HepG2 (cell line): ENCODE results near the gene IPO13. TPM values are rescaled to one million over a fixed set of nuclear protein-coding genes. Genes with fewer than 3 reads are reported as not detected.

Experiments
- ATAC-seq: fragments of 200-7000 bp; cut with Tn5 transposase; 3 replicates; pipeline ENCODE4 v1.9.1; 2020; ENCODE audit warnings: mild to moderate bottlenecking, moderate library complexity
- BruUV-seq: library from RNA; stranded (reverse); fragments of 400-500 nt; replicated peaks from 2 replicates; lab custom pipeline; 2021; lab: Mats Ljungman, UMichigan
- CTCF ChIA-PET: fragments of 300-600 bp; formaldehyde crosslinking; extraction: SDS; loops from one replicate; lab custom pipeline; 2021; ENCODE audit warnings: low total read pairs, inconsistent platforms, low intra/inter-chr PET ratio; lab: Yijun Ruan, JAX
- POLR2A ChIA-PET: fragments of 350-600 bp; sonication (Branson Sonifier 250); formaldehyde crosslinking; loops from one replicate; lab custom pipeline; 2020; ENCODE audit warnings: antibody characterized with exemption, inconsistent platforms; lab: Yijun Ruan, JAX
- DNase-seq: peaks from one replicate; pipeline ENCODE4 v3.0.0-alpha.2; 2015; ENCODE audit warnings: low spot score
- FAIRE-seq: peaks from 3 replicates; lab custom pipeline; 2011; peaks lifted over from hg19 to GRCh38; lab: Jason Lieb, UNC
- H2AFZ ChIP-seq: one replicate; pipeline ENCODE4 v1.6.1; 2011; ENCODE audit warnings: low read length, inconsistent platforms
- H3K27ac ChIP-seq: fragments of 300-600 bp; 3 replicates; pipeline ENCODE4 v1.8.0; 2011; ENCODE audit warnings: mixed run types, mild to moderate bottlenecking, mixed read lengths, low read length, inconsistent platforms; ENCODE audit not compliant: insufficient read depth; ENCODE audit errors: extremely low read length
- H3K27me3 ChIP-seq, 2 experiments: fragments of 200-600 bp in 1 of 2; 2 replicates in 1 of 2; 3 replicates in 1 of 2; pipeline versions ENCODE4 v1.6.0 to v1.8.0; 2011; ENCODE audit warnings: low read length in 2 of 2, mild to moderate bottlenecking in 2 of 2, moderate library complexity in 2 of 2, inconsistent platforms in 1 of 2; ENCODE audit not compliant: insufficient read depth in 2 of 2, control insufficient read depth in 1 of 2
- H3K36me3 ChIP-seq, 2 experiments: fragments of 200-600 bp in 1 of 2; replicated peaks in 1 of 2; 2 replicates in 1 of 2; 3 replicates in 1 of 2; pipeline versions ENCODE4 v1.5.1 to v1.8.0; 2011; ENCODE audit warnings: low read length in 2 of 2, inconsistent platforms in 1 of 2; ENCODE audit not compliant: insufficient read depth in 2 of 2, control insufficient read depth in 1 of 2
- H3K4me1 ChIP-seq: 2 replicates; pipeline ENCODE4 v1.5.1; 2012; ENCODE audit warnings: low read length, inconsistent platforms; ENCODE audit not compliant: insufficient read depth
- H3K4me2 ChIP-seq: 2 replicates; pipeline ENCODE4 v1.6.0; 2011; ENCODE audit warnings: low read depth, low read length, inconsistent platforms
- H3K4me3 ChIP-seq, 3 experiments: fragments of 200-600 bp in 1 of 3; sonication (generic), shearing (Covaris generic) in 1 of 3; replicated peaks in 1 of 3; 2 replicates each; pipeline ENCODE4 v1.5.1; 2011 to 2016; ENCODE audit warnings: low read length in 3 of 3, inconsistent platforms in 2 of 3, low read depth in 2 of 3, mild to moderate bottlenecking in 2 of 3, control low read depth in 1 of 3, mixed read lengths in 1 of 3; ENCODE audit not compliant: insufficient read depth in 1 of 3
- H3K79me2 ChIP-seq: one replicate; pipeline ENCODE4 v1.6.1; 2011; ENCODE audit warnings: low read length, inconsistent platforms; ENCODE audit not compliant: insufficient read depth
- H3K9ac ChIP-seq: 2 replicates; pipeline ENCODE4 v1.6.0; 2011; ENCODE audit warnings: mild to moderate bottlenecking, low read depth, low read length, inconsistent platforms; ENCODE audit not compliant: insufficient read depth
- H3K9me3 ChIP-seq: 2 replicates; pipeline ENCODE4 v1.5.1; 2012; ENCODE audit warnings: mild to moderate bottlenecking, low read length
- H4K20me1 ChIP-seq: 2 replicates; pipeline ENCODE4 v1.6.0; 2011; ENCODE audit warnings: inconsistent platforms, mild to moderate bottlenecking, low read length, moderate library complexity; ENCODE audit not compliant: insufficient read depth
- CEBPB ChIP-seq: IDR thresholded peaks from 2 replicates; pipeline ENCODE4 v1.6.1; 2011; ENCODE audit warnings: low read depth, low read length, improper control_type of control experiment, borderline replicate concordance
- E2F5 ChIP-seq: sonication (generic); formaldehyde crosslinking; conservative IDR thresholded peaks from 2 replicates; pipeline ENCODE4 v1.4.0; 2020; ENCODE audit warnings: missing genetic modification reagents
- RORA ChIP-seq: sonication (generic); formaldehyde crosslinking; IDR thresholded peaks from 2 replicates; pipeline ENCODE4 v1.5.0; 2020; ENCODE audit warnings: mild to moderate bottlenecking, missing genetic modification reagents, moderate library complexity
- ZBTB1 ChIP-seq: sonication (generic); formaldehyde crosslinking; IDR thresholded peaks from 2 replicates; pipeline ENCODE4 v1.4.0; 2020; ENCODE audit warnings: missing genetic modification reagents, borderline replicate concordance
- ZBTB7A ChIP-seq: sonication (generic); formaldehyde crosslinking; IDR thresholded peaks from 2 replicates; pipeline ENCODE4 v1.8.0; 2022; ENCODE audit warnings: mild to moderate bottlenecking, missing genetic modification reagents
- ZNF143 ChIP-seq: sonication (generic); formaldehyde crosslinking; IDR thresholded peaks from 2 replicates; pipeline ENCODE4 v1.4.0; 2020; ENCODE audit warnings: missing genetic modification reagents
- ZNF432 ChIP-seq: sonication (generic); formaldehyde crosslinking; IDR thresholded peaks from 2 replicates; pipeline ENCODE4 v1.5.0; 2020; ENCODE audit warnings: missing genetic modification reagents, mild to moderate bottlenecking, borderline replicate concordance
- WGBS: methylation state at CpG from one replicate; pipeline ENCODE4 v1.1.6; 2017; ENCODE audit warnings: low lambda C conversion rate; 5-methylcytosine and 5-hydroxymethylcytosine counted together
- in situ Hi-C: cut with HindIII; loops from 2 replicates; pipeline ENCODE4 v1.10.0; 2017; ENCODE audit warnings: low pct_unique_long_range_greater_than_20kb; ENCODE audit not compliant: extremely low pct_ligation_motif_present
- intact Hi-C: fragments of 100-400 bp; cut with micrococcal nuclease; formaldehyde crosslinking; loops from one replicate; pipeline ENCODE4 v1.10.0; 2022; ENCODE audit not compliant: unreplicated experiment
- polyA plus RNA-seq, 8 experiments: library from polyadenylated mRNA; depleted of rRNA in 3 of 8; stranded (reverse) in 7 of 8; unstranded in 1 of 8; fragments of >200 nt; fragmentation: Illumina TruSeq in 4 of 8; extraction: Trizol in 4 of 8; gene quantifications; 2 replicates each; pipeline versions ENCODE4 v1.2.1 to v1.2.3, GENCODE V29; 2011 to 2016; ENCODE audit warnings: low read depth in 4 of 8, missing spikeins in 1 of 8, mixed read lengths in 1 of 8; ENCODE audit not compliant: insufficient read depth in 1 of 8
- total RNA-seq, 5 experiments: library from RNA; depleted of rRNA; stranded (reverse); fragments of >200 nt; fragmentation: Illumina TruSeq; extraction: Trizol; gene quantifications; 2 replicates each; pipeline ENCODE4 v1.2.3, GENCODE V29; 2016; ENCODE audit warnings: low read depth in 1 of 5
- TF ChIP-seq, protein P1 (sequence below), 2 experiments: sonication (generic) in 1 of 2; formaldehyde crosslinking in 1 of 2; IDR thresholded peaks; 2 replicates each; pipeline versions ENCODE4 v1.5.1 to v1.6.1; 2011 to 2020; ENCODE audit warnings: borderline replicate concordance in 1 of 2, low read depth in 1 of 2, low read length in 1 of 2, mild to moderate bottlenecking in 1 of 2, missing genetic modification reagents in 1 of 2, moderate library complexity in 1 of 2

Gene IPO13
- total and polyA plus RNA-seq, 2 of the 13 experiments (the other 11 are each of a cell fraction or from before 2014, with no cell fraction given) = 12.9 to 15.6 TPM

DNA sequence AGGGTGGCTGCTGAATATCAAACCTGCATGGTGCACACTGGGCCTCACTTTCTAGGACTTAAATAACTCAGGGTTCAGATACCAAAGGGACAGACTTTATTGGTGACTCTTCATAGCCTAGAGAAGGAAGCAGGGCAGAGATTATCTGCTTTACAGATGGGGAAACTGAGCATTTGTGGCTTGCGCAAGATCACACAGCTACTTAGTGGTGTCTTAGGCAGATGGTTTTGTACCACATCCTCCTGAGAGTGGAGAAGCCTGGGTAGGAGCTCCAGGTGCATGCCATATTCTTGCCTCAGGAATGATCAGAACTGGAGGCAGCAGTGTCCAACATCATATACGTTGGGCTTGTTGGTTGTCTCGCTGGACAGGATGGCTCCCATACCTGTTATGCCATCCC is 16.3 kb downstream of the IPO13 start:
- ATAC-seq (no peak), DNase-seq (no peak), FAIRE-seq (no peak)
- intact Hi-C loops = no loop called here
- Histone ChIP-seq H3K27ac (no peak overlapping the region), H3K4me1 (no peaks in the 10 kb centered on the region), H3K4me2 (no peak overlapping the region), H4K20me1 (no peaks in the 10 kb centered on the region), H2AFZ (no peak overlapping the region), H3K9me3 (no peaks in the 10 kb centered on the region), H3K79me2 (no peaks in the 10 kb centered on the region), H3K9ac (no peak overlapping the region), H3K27me3 (no peaks in the 10 kb centered on the region), H3K4me3 (no peak overlapping the region), H3K36me3 (peaks cover 8 to 11% of the 10 kb centered on the region in 2 experiments; a peak in 4 of 5 replicates)
- in situ Hi-C loops = no loop called here
- ChIA-PET POLR2A (no interaction called here), CTCF (no interaction called here)
- BruUV-seq = no TSS peak
- no peak for TF ChIP-seq ZNF143 (CRISPR knock-in tag)
- TF ChIP-seq, protein P1, sequence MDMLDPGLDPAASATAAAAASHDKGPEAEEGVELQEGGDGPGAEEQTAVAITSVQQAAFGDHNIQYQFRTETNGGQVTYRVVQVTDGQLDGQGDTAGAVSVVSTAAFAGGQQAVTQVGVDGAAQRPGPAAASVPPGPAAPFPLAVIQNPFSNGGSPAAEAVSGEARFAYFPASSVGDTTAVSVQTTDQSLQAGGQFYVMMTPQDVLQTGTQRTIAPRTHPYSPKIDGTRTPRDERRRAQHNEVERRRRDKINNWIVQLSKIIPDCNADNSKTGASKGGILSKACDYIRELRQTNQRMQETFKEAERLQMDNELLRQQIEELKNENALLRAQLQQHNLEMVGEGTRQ (IDR thresholded peaks at IDR 0.05; ENCODE audit: low read depth, low read length) = no peak
- TF ChIP-seq, protein P1 (CRISPR knock-in tag; IDR thresholded peaks at IDR 0.05; ENCODE audit: borderline replicate concordance) = no peak
- no peak for TF ChIP-seq ZBTB1 (CRISPR knock-in tag)
- TF ChIP-seq RORA (CRISPR knock-in tag) = no peak
- TF ChIP-seq ZNF432 (CRISPR knock-in tag) = no peak
- TF ChIP-seq ZBTB7A (CRISPR knock-in tag) = no peak
- TF ChIP-seq E2F5 (CRISPR knock-in tag) = no peak
- TF ChIP-seq CEBPB = 0 out of 2 replicates have a peak, but pooled peaks have one; percentile 1
- 97% methylated on average over 3 of the region's 3 CpGs for WGBS
